HG03039 (cell line): ENCODE results near the gene MFSD6.
"Not testable (repeated sequence)": the region's sequence is repeated elsewhere in the genome, so short reads cannot be mapped to it uniquely, and the experiment has no call there.

Source experiments
- ATAC-seq: cut with Tn5 transposase; IDR thresholded peaks from one replicate; pipeline ENCODE4 v1.9.1; 2021; ENCODE audit warnings: mild to moderate bottlenecking, moderate library complexity; ENCODE audit not compliant: unreplicated experiment

MFSD6 gene

DNA sequence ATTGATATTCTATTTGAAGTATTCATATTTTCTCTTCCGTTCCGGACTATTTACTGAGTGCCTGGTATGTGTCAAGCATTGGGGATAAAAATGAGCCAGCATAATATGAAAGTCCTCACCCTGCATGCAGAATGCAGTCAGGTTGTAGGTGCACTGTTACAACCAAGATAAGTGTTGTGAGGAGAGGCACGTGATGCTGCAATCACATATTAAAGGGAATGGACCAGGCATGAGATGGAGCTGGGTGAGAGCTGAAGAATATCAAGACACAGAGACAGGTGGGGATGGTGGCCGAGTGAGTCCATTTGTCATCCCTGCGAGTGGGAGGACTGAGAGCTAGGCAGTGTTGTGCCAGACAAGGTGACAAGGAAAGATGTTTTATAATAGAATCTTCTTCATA is 52.3 kb downstream of the MFSD6 start:
- no peak for ATAC-seq

- no peak for ATAC-seq
Observed at GRCh38 chr2:190462181-190462580, 54.0 kb downstream of the MFSD6 start.

DNA sequence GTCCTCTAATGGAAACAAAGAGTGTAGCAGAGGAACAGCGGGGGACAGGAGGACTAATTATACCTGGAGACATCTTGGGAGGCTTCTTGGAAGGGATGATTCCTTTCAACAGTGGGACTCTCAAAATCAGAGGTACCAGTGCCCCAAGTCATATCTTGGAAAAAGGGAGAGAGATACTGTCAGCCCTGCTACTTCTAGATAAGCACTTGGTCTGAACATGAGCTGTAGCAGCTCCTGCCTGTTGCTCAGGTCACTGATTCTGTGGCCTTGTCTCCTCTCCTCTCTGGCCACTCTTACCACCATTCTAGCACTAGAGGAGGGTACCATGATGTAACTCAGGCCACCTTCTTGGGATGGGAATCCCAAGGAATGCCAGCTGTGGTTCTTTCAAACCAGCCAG is 54.5 kb downstream of the MFSD6 start:
- no peak for ATAC-seq

GRCh38 chr2:190465060-190465459 is 56.9 kb downstream of the MFSD6 start:
- no peak for ATAC-seq

- ATAC-seq, result no peak
Observed at GRCh38 chr2:190466819-190467446, 58.8 kb downstream of the MFSD6 start.

GRCh38 chr2:190467575-190468083 is 59.5 kb downstream of the MFSD6 start:
- ATAC-seq, result no peak

- not testable (repeated sequence) for ATAC-seq
Observed at GRCh38 chr2:190468354-190468753, 60.2 kb downstream of the MFSD6 start.

DNA sequence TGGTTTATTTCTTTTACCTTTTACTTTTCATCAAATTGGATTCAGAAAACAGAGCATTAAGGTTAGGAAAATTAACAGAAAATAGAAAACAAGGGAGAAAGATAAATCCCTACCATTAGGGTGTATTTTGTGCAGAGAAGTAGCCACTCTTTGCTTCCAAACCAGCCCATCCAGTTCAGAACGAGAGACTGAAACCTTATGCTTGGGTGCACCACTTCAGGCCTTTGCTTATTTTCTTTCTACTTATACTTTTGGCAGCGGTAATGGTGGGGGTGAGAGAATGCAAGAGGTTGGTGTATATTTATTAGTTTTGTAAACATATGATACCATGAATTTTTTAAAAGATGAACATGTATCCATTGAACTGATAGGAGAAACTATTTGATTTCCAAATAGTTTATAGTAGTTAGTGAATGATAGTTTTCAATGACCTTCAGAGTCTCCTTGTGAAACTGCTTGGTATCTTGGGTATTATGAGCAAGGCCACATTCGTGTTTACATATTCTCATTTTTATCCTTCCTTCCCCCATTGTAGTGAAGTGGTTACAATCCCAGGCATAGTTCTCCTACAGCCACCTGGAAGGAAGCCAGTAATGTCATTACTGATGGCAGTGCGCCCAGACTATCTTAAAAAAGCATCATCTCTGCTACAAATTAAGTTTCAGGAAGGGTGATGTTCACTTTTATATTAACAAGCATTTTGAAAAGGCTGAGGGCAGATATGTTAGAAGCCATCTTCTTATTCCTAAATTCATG is 60.8 kb downstream of the MFSD6 start:
- ATAC-seq, result no peak

DNA sequence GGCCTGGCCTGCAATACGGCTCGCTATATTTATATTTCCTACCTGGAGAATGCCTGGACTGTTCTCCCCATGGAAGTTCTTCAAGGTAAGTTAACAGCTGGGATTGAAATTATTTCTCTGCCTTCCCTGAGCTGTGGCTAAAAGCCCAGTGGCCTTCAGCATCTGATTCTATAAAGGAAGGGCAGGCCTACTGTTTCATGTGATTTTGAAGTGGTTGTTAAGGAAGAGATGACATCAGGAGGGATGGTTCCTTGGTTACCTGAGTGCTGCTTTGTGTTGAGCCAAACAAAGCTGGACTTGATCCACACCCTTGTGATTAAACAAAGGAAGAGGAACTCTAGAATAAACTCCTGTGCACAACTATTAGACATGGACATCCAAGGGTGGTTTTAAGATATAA is 61.6 kb downstream of the MFSD6 start:
- no peak for ATAC-seq

- no peak for ATAC-seq
Observed at GRCh38 chr2:190470256-190470826, 62.2 kb downstream of the MFSD6 start.

DNA sequence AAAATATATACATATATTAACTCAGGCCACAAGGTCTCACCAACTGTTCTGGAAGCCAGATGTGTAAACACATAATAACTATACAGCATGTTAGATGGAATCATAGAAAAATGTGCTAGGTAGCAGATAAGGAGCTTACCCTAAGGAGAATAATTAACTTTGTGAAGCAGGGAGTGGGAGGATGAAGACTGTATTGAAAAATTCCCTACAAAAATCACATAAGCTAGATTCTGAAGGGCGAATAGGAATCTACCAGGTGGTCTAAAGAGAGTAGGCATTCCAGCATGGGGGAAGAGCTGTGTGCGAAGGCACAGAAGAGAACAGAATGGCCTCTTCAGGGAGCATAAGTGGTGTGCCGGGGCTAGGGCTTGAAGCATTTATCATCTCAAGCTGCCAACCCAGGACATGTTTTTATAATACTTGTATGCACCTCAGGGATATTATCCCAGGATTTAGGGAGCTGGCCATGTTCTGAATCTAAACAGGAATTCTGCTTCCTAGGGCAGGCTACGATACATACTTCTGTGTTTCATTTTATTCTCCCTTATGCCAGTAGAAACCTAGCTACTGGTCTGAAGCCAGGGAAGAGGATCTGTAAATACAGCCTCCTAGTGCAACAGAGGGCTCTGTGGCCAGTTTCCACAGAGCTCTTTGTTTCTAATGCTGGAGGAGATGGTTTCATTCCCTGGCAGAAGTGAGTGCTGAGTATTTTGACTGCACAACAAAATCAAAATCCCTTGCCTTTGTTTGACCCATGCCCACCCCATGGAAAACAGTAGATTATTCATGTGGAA is 69.7 kb downstream of the MFSD6 start:
- ATAC-seq, result no peak

- no peak for ATAC-seq
Observed at GRCh38 chr2:190478572-190479195, 70.5 kb downstream of the MFSD6 start.

GRCh38 chr2:190481339-190481738 is 73.2 kb downstream of the MFSD6 start:
- no peak for ATAC-seq

DNA sequence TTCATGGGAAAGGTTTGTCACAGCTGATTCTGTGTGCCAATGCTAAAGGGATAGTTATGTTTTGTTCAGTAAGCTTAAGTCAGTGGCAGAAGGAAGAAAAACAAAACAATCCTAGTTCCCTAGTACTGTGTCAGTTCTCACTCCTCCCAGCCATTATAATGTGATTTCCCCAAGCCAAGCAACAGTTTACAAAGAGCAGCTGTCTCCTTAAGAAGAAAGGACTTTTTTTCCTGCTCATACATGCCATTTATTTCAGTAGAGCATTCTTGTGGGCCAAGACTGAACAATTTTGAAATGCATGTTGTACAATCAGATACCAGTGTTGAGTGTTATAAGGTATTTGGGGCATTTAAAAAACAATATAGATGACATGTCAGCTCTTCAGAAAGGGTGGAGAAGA is 74.3 kb downstream of the MFSD6 start:
- no peak for ATAC-seq

DNA sequence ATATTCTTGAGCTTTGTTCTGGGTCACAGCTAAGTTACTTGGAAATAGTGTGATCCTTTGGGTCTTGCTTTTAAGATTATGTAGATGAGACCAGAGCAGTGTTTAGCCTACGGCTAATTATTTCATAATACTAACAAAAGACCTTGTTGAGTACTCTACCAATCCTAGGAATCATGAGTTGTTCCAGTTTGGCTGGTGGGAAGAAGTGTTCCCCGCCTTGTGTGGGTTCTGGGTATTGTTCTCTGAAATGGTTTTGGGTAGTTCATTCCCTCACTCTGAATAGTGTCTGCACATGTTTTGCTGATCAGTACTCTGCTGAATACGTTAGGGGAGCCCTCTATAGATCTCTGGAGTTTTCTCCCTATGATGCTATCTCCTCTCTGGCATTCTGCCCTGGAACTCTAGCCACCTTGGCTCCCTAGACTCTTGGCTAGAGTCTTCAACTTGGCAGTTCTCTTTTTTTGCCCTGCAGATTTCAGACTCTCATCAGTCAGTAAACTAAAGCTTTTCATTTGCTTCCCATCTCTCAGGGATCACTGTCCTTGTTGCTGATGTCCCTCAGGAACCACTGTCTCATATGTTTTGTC is 78.0 kb downstream of the MFSD6 start:
- ATAC-seq, result no peak

- ATAC-seq, result no peak
Observed at GRCh38 chr2:190488516-190489233, 80.5 kb downstream of the MFSD6 start.

DNA sequence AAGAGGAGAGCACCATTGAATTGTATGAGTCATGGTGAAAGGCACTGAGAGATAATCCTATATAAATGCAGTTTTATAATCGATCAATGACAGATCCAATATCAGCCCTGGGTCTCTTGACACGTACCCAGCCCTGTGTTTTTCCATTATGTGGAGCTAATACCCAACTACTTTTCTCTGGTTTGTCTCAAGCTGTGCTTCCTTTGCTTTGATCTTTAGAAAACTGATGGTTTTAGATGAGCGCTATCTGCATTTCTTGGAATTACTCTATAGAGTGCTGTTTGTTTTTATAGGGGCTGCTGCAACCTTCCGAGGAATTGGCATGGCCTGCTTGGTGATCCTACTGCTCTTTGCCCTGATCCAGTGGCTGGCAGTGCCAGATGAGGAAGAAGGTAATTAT is 81.3 kb downstream of the MFSD6 start:
- no peak for ATAC-seq

GRCh38 chr2:190490502-190490901 is 82.3 kb downstream of the MFSD6 start:
- ATAC-seq, result no peak

DNA sequence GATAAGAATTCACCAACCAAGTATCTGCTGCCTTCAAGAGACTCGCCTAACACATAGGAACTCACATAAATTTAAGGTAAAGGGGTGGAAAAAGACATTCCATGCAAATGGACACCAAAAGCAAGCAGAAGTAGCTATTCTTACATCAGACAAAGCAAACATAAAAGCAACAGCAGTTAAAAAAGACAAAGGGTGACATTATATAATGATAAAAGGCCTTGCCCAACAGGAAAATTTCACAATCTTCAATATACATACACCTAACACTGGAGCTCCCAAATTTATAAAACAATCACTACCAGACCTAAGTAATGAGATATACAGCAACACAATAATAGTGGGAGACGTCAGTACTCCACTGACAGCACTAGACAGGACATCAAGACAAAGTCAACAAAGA is 84.9 kb downstream of the MFSD6 start:
- ATAC-seq, result no peak
